H1 (cell line): ENCODE measurements around the gene PRCP. TPM values are rescaled to one million over a fixed set of nuclear protein-coding genes. Genes with fewer than 3 reads are reported as not detected.

ENCODE experiments used
- CTCF ChIA-PET: fragments of 300-600 bp; sonication (Branson Sonifier 250); formaldehyde crosslinking; loops from one replicate; lab custom pipeline; 2021; ENCODE audit not compliant: partially characterized antibody; lab: Charles Lee
- POLR2A ChIA-PET: fragments of 300-600 bp; sonication (Branson Sonifier 250); formaldehyde crosslinking; loops from one replicate; lab custom pipeline; 2021; ENCODE audit warnings: inconsistent platforms; ENCODE audit not compliant: partially characterized antibody; lab: Charles Lee
- DNase-seq, 2 experiments: peaks; one replicate each; pipeline versions ENCODE4 v3.0.0 to v3.0.0-alpha.2; 2010 to 2022; ENCODE audit warnings: low spot score in 2 of 2, low read depth in 1 of 2, mixed read lengths in 1 of 2
- FAIRE-seq: peaks from 2 replicates; lab custom pipeline; 2011; peaks lifted over from hg19 to GRCh38; lab: Jason Lieb, UNC
- H2AFZ ChIP-seq: 2 replicates; pipeline ENCODE4 v1.8.1; 2012; ENCODE audit warnings: low read length, inconsistent platforms
- H2AK5ac ChIP-seq: 2 replicates; pipeline ENCODE4 v1.6.1; 2013; ENCODE audit warnings: low read depth, low read length
- H2BK120ac ChIP-seq: replicated peaks from 2 replicates; pipeline ENCODE3; 2013; ENCODE audit warnings: low read depth, low read length, inconsistent platforms
- H2BK12ac ChIP-seq: 2 replicates; pipeline ENCODE4 v1.6.1; 2013; ENCODE audit warnings: low read depth, low read length
- H2BK15ac ChIP-seq: 2 replicates; pipeline ENCODE4 v1.6.1; 2013; ENCODE audit warnings: low read length
- H2BK20ac ChIP-seq: 2 replicates; pipeline ENCODE4 v1.6.1; 2013; ENCODE audit warnings: low read length
- H2BK5ac ChIP-seq: 2 replicates; pipeline ENCODE4 v1.6.1; 2013; ENCODE audit warnings: low read depth, low read length
- H3K14ac ChIP-seq: 2 replicates; pipeline ENCODE4 v1.6.1; 2013; ENCODE audit warnings: inconsistent platforms; ENCODE audit not compliant: insufficient read length
- H3K18ac ChIP-seq: 2 replicates; pipeline ENCODE4 v1.6.1; 2013; ENCODE audit warnings: low read length; ENCODE audit errors: extremely low read depth
- H3K23ac ChIP-seq: 2 replicates; pipeline ENCODE4 v1.6.1; 2013; ENCODE audit warnings: inconsistent platforms; ENCODE audit not compliant: insufficient read length
- H3K23me2 ChIP-seq: 2 replicates; pipeline ENCODE4 v1.6.1; 2013; ENCODE audit warnings: low read depth, low read length
- H3K27ac ChIP-seq: 2 replicates; pipeline ENCODE4 v1.6.1; 2011; ENCODE audit warnings: low read depth, low read length, inconsistent platforms
- H3K27me3 ChIP-seq, 4 experiments: replicated peaks in 1 of 4; 1 replicate in 1 of 4; 2 replicates in 3 of 4; pipeline versions ENCODE4 v1.6.1 to v1.8.1; 2011 to 2013; ENCODE audit warnings: low read length in 3 of 4, mild to moderate bottlenecking in 3 of 4, inconsistent platforms in 2 of 4, mixed read lengths in 2 of 4, moderate library complexity in 1 of 4; ENCODE audit not compliant: control insufficient read depth in 3 of 4, insufficient read depth in 3 of 4; ENCODE audit errors: extremely low read depth in 1 of 4
- H3K36me3 ChIP-seq, 4 experiments: 2 replicates each; pipeline versions ENCODE4 v1.6.1 to v1.8.1; 2011 to 2013; ENCODE audit warnings: mild to moderate bottlenecking in 4 of 4, low read length in 3 of 4, moderate library complexity in 2 of 4, control low read depth in 1 of 4, inconsistent platforms in 1 of 4; ENCODE audit not compliant: insufficient read depth in 4 of 4, control insufficient read depth in 2 of 4
- H3K4ac ChIP-seq: replicated peaks from 2 replicates; pipeline ENCODE3; 2013; ENCODE audit warnings: low read length, low read depth, mixed read lengths, inconsistent platforms; ENCODE audit not compliant: insufficient read length
- H3K4me1 ChIP-seq, 4 experiments: replicated peaks in 1 of 4; 1 replicate in 1 of 4; 2 replicates in 3 of 4; pipeline versions ENCODE4 v1.6.1 to v1.8.1; 2011 to 2013; ENCODE audit warnings: low read length in 3 of 4, inconsistent platforms in 2 of 4, mixed read lengths in 1 of 4; ENCODE audit not compliant: insufficient read depth in 4 of 4, control insufficient read depth in 3 of 4
- H3K4me2 ChIP-seq, 2 experiments: 2 replicates each; pipeline versions ENCODE4 v1.6.1 to v1.8.1; 2011 to 2013; ENCODE audit warnings: low read depth in 2 of 2, low read length in 2 of 2, control low read depth in 1 of 2, inconsistent platforms in 1 of 2, mild to moderate bottlenecking in 1 of 2; ENCODE audit not compliant: insufficient read depth in 1 of 2
- H3K4me3 ChIP-seq, 4 experiments: fragments of 200-600, 300-600 bp in 1 of 4; sonication (generic), shearing (Covaris generic), sonication (Bioruptor Twin) in 1 of 4; 2 replicates each; pipeline versions ENCODE4 v1.5.1 to v1.8.1; 2011 to 2016; ENCODE audit warnings: low read length in 4 of 4, low read depth in 3 of 4, control low read depth in 2 of 4, inconsistent platforms in 2 of 4, mild to moderate bottlenecking in 2 of 4, mixed read lengths in 1 of 4, moderate library complexity in 1 of 4; ENCODE audit not compliant: insufficient read depth in 2 of 4; ENCODE audit errors: extremely low read depth in 1 of 4
- H3K56ac ChIP-seq: replicated peaks from 2 replicates; pipeline ENCODE3; 2013; ENCODE audit warnings: low read depth, mild to moderate bottlenecking, mixed read lengths, low read length, inconsistent platforms; ENCODE audit not compliant: insufficient read length
- H3K79me1 ChIP-seq: 2 replicates; pipeline ENCODE4 v1.6.1; 2013; ENCODE audit warnings: low read depth, low read length, control low read depth
- H3K79me2 ChIP-seq, 2 experiments: 2 replicates each; pipeline versions ENCODE4 v1.6.1 to v1.8.1; 2012 to 2013; ENCODE audit warnings: low read length in 2 of 2, mild to moderate bottlenecking in 2 of 2, inconsistent platforms in 1 of 2; ENCODE audit not compliant: insufficient read depth in 2 of 2, control insufficient read depth in 1 of 2
- H3K9ac ChIP-seq, 4 experiments: replicated peaks in 1 of 4; 1 replicate in 1 of 4; 2 replicates in 3 of 4; pipeline versions ENCODE4 v1.6.1 to v1.8.1; 2011 to 2013; ENCODE audit warnings: low read depth in 3 of 4, low read length in 3 of 4, control low read depth in 2 of 4, mild to moderate bottlenecking in 2 of 4, moderate library complexity in 2 of 4, inconsistent platforms in 1 of 4; ENCODE audit errors: extremely low read depth in 1 of 4
- H3K9me3 ChIP-seq, 2 experiments: 2 replicates each; pipeline versions ENCODE4 v1.6.1 to v1.8.1; 2012 to 2013; ENCODE audit warnings: mild to moderate bottlenecking in 2 of 2, moderate library complexity in 2 of 2, control low read depth in 1 of 2, inconsistent platforms in 1 of 2, low read depth in 1 of 2, low read length in 1 of 2, mixed read lengths in 1 of 2; ENCODE audit not compliant: insufficient read depth in 2 of 2
- H4K20me1 ChIP-seq, 2 experiments: replicated peaks in 1 of 2; 2 replicates each; pipeline versions ENCODE3 to v1.8.1; 2011 to 2013; ENCODE audit warnings: inconsistent platforms in 2 of 2, low read length in 2 of 2, mild to moderate bottlenecking in 1 of 2; ENCODE audit not compliant: insufficient read depth in 2 of 2, control insufficient read depth in 1 of 2
- H4K5ac ChIP-seq: 2 replicates; pipeline ENCODE4 v1.6.1; 2013; ENCODE audit warnings: low read length, low read depth, mixed read lengths, inconsistent platforms; ENCODE audit not compliant: insufficient read length
- H4K8ac ChIP-seq: 2 replicates; pipeline ENCODE4 v1.8.0; 2013; ENCODE audit warnings: mild to moderate bottlenecking, moderate library complexity, low read length, inconsistent platforms; ENCODE audit not compliant: insufficient read depth; ENCODE audit errors: extremely low read depth
- H4K91ac ChIP-seq: replicated peaks from 2 replicates; pipeline ENCODE3; 2013; ENCODE audit warnings: low read length, mixed read lengths, inconsistent platforms; ENCODE audit not compliant: insufficient read length
- CEBPB ChIP-seq: IDR thresholded peaks from 2 replicates; pipeline ENCODE4 v1.6.1; 2012; ENCODE audit warnings: low read depth, low read length
- CHD1 ChIP-seq: IDR thresholded peaks from 2 replicates; pipeline ENCODE4 v1.6.1; 2012; ENCODE audit warnings: low read depth, low read length, improper control_type of control experiment
- EP300 ChIP-seq, 2 experiments: IDR thresholded peaks; 1 replicate in 1 of 2; 2 replicates in 1 of 2; pipeline ENCODE4 v1.6.1; 2011 to 2012; ENCODE audit warnings: low read depth in 2 of 2, low read length in 2 of 2, mild to moderate bottlenecking in 2 of 2, borderline replicate concordance in 1 of 2, inconsistent platforms in 1 of 2, moderate library complexity in 1 of 2
- JUN ChIP-seq: IDR thresholded peaks from 2 replicates; pipeline ENCODE4 v1.6.1; 2011; ENCODE audit warnings: low read depth, mild to moderate bottlenecking, improper control_type of control experiment, low read length
- KDM1A ChIP-seq: fragments of 200-600, 300-600 bp; sonication (generic); IDR thresholded peaks from 2 replicates; pipeline ENCODE4 v1.7.1; 2016; ENCODE audit warnings: mild to moderate bottlenecking, low read length, borderline replicate concordance
- KDM5A ChIP-seq: fragments of 200-600 bp; IDR thresholded peaks from 2 replicates; pipeline ENCODE4 v1.7.1; 2012; ENCODE audit warnings: mild to moderate bottlenecking, low read length, inconsistent platforms, mixed read lengths
- RBBP5 ChIP-seq: IDR thresholded peaks from 2 replicates; pipeline ENCODE4 v1.7.1; 2012; ENCODE audit warnings: low read depth, mild to moderate bottlenecking, inconsistent platforms, low read length, moderate library complexity, borderline replicate concordance
- SIX5 ChIP-seq: IDR thresholded peaks from 2 replicates; pipeline ENCODE4 v1.6.1; 2011; ENCODE audit warnings: mild to moderate bottlenecking, low read depth, low read length
- SP1 ChIP-seq: IDR thresholded peaks from 2 replicates; pipeline ENCODE4 v1.6.1; 2011; ENCODE audit warnings: low read depth, low read length
- SUZ12 ChIP-seq: fragments of 200-600 bp; sonication (generic); IDR thresholded peaks from 2 replicates; pipeline ENCODE4 v1.6.1; 2012; ENCODE audit warnings: mild to moderate bottlenecking, inconsistent platforms, low read length, moderate library complexity, mixed read lengths
- TAF1 ChIP-seq: IDR thresholded peaks from 2 replicates; pipeline ENCODE4 v1.6.1; 2011; ENCODE audit warnings: mild to moderate bottlenecking, low read depth, low read length
- TBP ChIP-seq: IDR thresholded peaks from 2 replicates; pipeline ENCODE4 v1.6.1; 2011; ENCODE audit warnings: low read depth, low read length, improper control_type of control experiment
- WGBS, 2 experiments: shearing (Covaris generic) in 1 of 2; methylation state at CpG; one replicate each; pipeline versions ENCODE4 v1.1.6 to v1.1.7; 2013 to 2015; ENCODE audit warnings: low lambda C conversion rate in 2 of 2, mixed read lengths in 2 of 2, inconsistent platforms in 1 of 2, low coverage in 1 of 2, missing lambda C conversion rate in 1 of 2; ENCODE audit not compliant: insufficient replicate concordance in 2 of 2, insufficient coverage in 1 of 2, insufficient read length in 1 of 2; ENCODE audit errors: extremely low coverage in 1 of 2, missing lambda C conversion rate in 1 of 2; 5-methylcytosine and 5-hydroxymethylcytosine counted together
- polyA plus RNA-seq, 7 experiments: library from polyadenylated mRNA; depleted of rRNA in 3 of 7; stranded (reverse) in 5 of 7; unstranded in 2 of 7; fragments of >200 nt in 5 of 7; fragments of 200-250 nt in 2 of 7; gene quantifications; 1 replicate in 5 of 7; 2 replicates in 1 of 7; 4 replicates in 1 of 7; pipeline versions ENCODE4 v1.2.1 to v1.2.3, GENCODE V29; 2011 to 2013; ENCODE audit warnings: missing spikeins in 2 of 7, mixed read lengths in 2 of 7
- total RNA-seq: library from RNA; stranded (reverse); fragmentation: NEBNext Ultra II Directional; extraction: Animal tissue kit (Norgen Biotek cat#: 25700); gene quantifications from 2 replicates; pipeline ENCODE4 v1.2.1, GENCODE V29; 2021

The PRCP gene
- total and polyA plus RNA-seq, 2 of the 8 experiments (the other 6 are each of a cell fraction or from before 2014, with no cell fraction given): 63.8 to 84.4 TPM

DNA sequence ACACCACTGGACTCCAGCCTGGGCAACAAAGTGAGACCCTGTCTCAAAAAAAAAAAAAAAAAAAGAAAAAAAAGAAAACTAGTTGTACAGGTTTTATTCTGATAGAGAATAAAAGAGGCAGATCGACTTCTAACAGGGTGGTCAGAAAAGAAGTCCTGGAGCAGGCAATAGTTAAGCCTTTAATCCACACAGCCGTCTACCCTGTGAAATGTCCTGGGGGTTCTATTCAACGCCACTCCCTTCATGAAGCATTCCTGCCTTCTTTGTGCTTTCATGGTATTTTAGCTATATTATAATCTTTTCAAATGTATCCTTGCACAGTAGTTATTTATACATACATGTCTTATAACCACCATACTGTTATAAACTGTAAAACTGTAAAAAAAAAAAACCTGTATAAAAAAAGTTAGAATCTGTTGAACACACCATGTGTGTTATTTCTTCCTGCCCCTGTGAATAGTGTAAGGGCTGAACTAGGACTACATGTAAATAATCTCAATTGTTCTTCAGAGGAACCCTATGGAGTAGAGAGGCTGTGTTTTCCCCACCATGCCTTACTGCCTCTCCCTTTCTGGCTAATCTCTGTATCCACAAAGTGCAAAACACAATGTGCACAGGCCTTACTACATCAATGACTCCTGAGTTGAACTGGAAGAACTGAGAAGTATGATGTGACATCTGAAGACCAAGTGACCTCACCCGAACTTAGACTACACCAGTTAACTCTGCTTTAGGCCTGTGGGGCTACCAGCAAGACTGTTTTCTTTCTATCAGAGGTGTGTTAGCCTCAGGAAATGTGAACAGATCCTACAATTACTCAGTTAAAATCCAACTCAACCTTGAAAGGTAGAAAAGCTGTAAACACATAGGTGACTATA lies 25.3 kb downstream of the PRCP start:
- no peak overlapping the region for H2AFZ ChIP-seq
- no peak overlapping the region for H2BK15ac ChIP-seq
- DNase-seq: no peak
- H4K20me1 ChIP-seq: no peaks in the 10 kb centered on the region
- no peak overlapping the region for H3K4me3 ChIP-seq
- H3K4me2 ChIP-seq: no peak overlapping the region
- no peak overlapping the region for H3K56ac ChIP-seq
- H3K27me3 ChIP-seq: no peaks in the 10 kb centered on the region
- H3K4me1 ChIP-seq: peaks cover 2 to 5% (median 3%) of the 10 kb centered on the region in 4 experiments; a peak in 3 of 7 replicates
- ChIA-PET CTCF (interaction anchor here (1.5 kb wide), 1 partner anchor 10 kb away, joined by 5 read pairs; no protein-coding TSS in a partner anchor), POLR2A (interaction anchor here (1.2 kb wide), 1 partner anchor 25 kb away, joined by 3 read pairs; the partner anchor contains the start of gene PRCP)
- H3K9ac ChIP-seq: no peak overlapping the region
- H3K4ac ChIP-seq: no peak overlapping the region
- H2BK12ac ChIP-seq: no peak overlapping the region
- no peak overlapping the region for H4K91ac ChIP-seq
- no peak overlapping the region for H2BK20ac ChIP-seq
- no peaks in the 10 kb centered on the region for H3K36me3 ChIP-seq
- peaks cover 4 to 13% of the 10 kb centered on the region in 2 experiments; a peak in 2 of 4 replicates for H3K9me3 ChIP-seq
- H3K14ac ChIP-seq: no peak overlapping the region
- H3K79me1 ChIP-seq: no peaks in the 10 kb centered on the region; the same call in 1 of the 2 replicates
- H3K79me2 ChIP-seq: no peaks in the 10 kb centered on the region
- WGBS, 2 experiments: 88% methylated on average over 4 of the region's 4 CpGs; no CpG with 5 or more reads in 1 of the 2 experiments
- H2AK5ac ChIP-seq: no peak overlapping the region
- H4K8ac ChIP-seq: no peak overlapping the region
- no peaks in the 10 kb centered on the region for H3K23me2 ChIP-seq
- H3K23ac ChIP-seq: no peak overlapping the region
- H4K5ac ChIP-seq: no peak overlapping the region
- H2BK120ac ChIP-seq: no peak overlapping the region
- no peak overlapping the region for H2BK5ac ChIP-seq
- FAIRE-seq: no peak
- H3K18ac ChIP-seq: no peak overlapping the region
- H3K27ac ChIP-seq: no peak overlapping the region; the same call in 1 of the 2 replicates
- TF ChIP-seq SP1: no peak
- no peak for TF ChIP-seq SUZ12
- TF ChIP-seq TAF1: no peak
- TF ChIP-seq CHD1: no peak
- TF ChIP-seq RBBP5: no peak
- TF ChIP-seq KDM1A: no peak
- TF ChIP-seq JUN: no peak
- no peak for TF ChIP-seq CEBPB
- no peak for TF ChIP-seq KDM5A
- no peak for TF ChIP-seq SIX5
- TF ChIP-seq TBP: no peak
- TF ChIP-seq EP300 (IDR thresholded peaks at IDR 0.05; ENCODE audit: borderline replicate concordance in 1 of 2, low read depth in 2 of 2, low read length in 2 of 2): no peak
